ENCODE data around the gene BAX. TPM values are rescaled to one million over a fixed set of nuclear protein-coding genes. Genes with fewer than 3 reads are reported as not detected.

BAX gene
- total RNA-seq: 78.0 and 87.6 TPM in 2 replicates

DNA sequence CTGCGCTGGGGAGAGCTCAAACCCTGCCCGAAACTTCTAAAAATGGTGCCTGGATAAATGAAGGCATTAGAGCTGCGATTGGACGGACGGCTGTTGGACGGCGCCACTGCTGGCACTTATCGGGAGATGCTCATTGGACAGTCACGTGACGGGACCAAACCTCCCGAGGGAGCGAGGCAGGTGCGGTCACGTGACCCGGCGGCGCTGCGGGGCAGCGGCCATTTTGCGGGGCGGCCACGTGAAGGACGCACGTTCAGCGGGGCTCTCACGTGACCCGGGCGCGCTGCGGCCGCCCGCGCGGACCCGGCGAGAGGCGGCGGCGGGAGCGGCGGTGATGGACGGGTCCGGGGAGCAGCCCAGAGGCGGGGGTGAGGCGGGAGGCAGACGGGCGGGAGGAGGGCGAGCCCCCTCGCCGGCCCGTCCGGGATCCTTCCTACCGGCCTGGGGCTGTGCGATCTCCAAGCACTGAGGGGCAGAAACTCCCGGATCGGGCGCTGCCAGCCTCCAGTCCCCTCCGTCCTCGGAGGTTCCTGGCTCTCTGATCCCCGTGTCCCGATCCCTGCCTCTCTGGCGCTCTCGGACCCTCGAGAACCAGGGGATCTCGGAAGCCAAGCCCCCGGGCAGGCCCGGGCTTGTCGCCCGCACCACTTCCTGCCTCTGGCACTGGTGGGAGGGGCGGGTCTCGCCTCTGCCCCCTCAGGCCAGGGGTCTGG lies at the start of gene BAX:
TSS of gene BAX (plus strand) at position 281 of the 713 bp plus-strand sequence. CDS start at position 335, 54 bp downstream.

GRCh38 chr19:48933382-48933932 lies 21.2 kb upstream of the BAX start, which contains the start of gene DHDH:
TSS of gene DHDH (plus strand) at chr19:48933699. CDS start at chr19:48933722, 23 bp downstream.

DNA sequence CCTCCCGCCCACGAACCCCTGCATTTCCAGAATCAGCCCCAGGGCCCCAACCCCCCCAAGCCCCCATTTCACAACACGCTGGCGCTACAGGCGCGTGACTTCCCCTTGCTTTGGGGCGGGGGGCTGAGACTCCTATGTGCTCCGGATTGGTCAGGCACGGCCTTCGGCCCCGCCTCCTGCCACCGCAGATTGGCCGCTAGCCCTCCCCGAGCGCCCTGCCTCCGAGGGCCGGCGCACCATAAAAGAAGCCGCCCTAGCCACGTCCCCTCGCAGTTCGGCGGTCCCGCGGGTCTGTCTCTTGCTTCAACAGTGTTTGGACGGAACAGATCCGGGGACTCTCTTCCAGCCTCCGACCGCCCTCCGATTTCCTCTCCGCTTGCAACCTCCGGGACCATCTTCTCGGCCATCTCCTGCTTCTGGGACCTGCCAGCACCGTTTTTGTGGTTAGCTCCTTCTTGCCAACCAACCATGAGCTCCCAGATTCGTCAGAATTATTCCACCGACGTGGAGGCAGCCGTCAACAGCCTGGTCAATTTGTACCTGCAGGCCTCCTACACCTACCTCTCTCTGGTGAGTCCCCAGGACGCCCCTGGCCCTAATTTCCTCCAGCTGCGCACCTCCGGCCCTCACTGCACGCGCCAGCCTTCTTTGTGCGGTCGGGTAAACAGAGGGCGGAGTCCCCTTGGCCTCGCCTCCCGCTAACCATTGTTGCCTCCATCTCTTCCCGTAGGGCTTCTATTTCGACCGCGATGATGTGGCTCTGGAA lies 10.5 kb downstream of the BAX start, which contains the start of gene FTL:
TSS of gene FTL (plus strand) at position 270 of the 766 bp plus-strand sequence. CDS start at position 469, 199 bp downstream.

DNA sequence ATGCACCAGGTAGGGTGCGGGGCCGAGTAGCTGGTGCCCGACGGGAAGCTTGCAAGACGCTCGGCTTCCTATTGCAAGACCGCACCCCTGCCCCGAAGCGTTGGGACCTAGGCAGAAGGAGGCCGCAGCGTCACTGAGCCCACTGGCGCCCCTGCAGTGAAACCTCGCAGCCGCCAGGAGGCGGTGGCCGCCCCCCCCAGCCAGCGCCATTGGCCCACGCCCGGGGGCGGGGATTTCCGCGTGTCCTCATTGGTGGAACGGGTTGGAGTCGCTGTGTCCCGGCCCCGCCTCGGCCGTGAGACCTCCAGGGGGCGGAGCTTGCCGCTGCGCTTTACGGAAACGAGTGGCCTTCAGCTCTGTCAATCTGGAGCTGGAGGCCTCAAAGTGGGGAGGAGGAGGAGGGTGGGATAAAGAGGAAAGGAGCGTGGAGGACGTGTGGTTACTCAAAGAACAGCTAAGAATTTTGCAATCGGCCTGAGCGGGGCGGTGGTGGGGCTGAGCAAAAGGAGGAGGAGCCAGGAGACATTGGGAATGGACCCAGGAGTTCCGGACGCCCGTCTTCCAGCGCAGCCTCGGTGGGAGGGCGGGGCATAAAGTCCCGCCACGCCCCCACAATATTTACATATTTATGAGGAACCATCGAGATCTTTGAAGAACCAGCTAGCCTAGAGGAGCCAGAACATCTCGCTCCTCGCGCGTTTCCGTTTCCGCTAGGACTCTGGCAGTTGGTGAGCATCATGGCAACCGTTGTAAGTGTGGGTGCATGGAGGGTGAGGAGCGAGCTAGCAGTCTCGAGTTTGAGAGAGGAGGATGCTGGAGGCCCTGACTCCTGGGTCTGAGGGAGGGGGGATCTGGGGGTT lies 38.7 kb downstream of the BAX start, which contains the start of the genes GYS1 and RUVBL2:
TSS of gene GYS1 (minus strand) at position 135 of the 860 bp plus-strand sequence. CDS start 197 bp downstream, outside the sequence.
TSS of gene RUVBL2 (plus strand) at position 713 of the 860 bp plus-strand sequence. CDS start at position 738, 25 bp downstream.

Other genes starting within 250 kb of the BAX start
- 0.62 and 2.3 TPM in 2 replicates for gene MAMSTR, start 235.2 kb upstream of the BAX start, total RNA-seq
- 3.7 and 4.1 TPM in 2 replicates for gene RASIP1, start 214.3 kb upstream of the BAX start, total RNA-seq
- not detected in 2 replicates for gene IZUMO1, start 208.0 kb upstream of the BAX start, total RNA-seq
- 0.06 and 0.29 TPM in 2 replicates for gene FUT1, start 202.2 kb upstream of the BAX start, total RNA-seq
- gene FGF21, start 199.4 kb upstream of the BAX start, total RNA-seq: not detected in 2 replicates
- gene BCAT2, start 143.8 kb upstream of the BAX start, total RNA-seq: 25.1 and 30.3 TPM in 2 replicates
- 3.0 TPM in 1 of 2 replicates, not detected in the other for gene HSD17B14, start 118.4 kb upstream of the BAX start, total RNA-seq
- gene PLEKHA4, start 86.3 kb upstream of the BAX start, total RNA-seq: 47.2 and 48.1 TPM in 2 replicates
- gene PPP1R15A, start 82.5 kb upstream of the BAX start, total RNA-seq: 28.2 and 33.1 TPM in 2 replicates
- not detected in 2 replicates for gene TULP2, start 56.1 kb upstream of the BAX start, total RNA-seq
- 544 and 558 TPM in 2 replicates for gene NUCB1, start 54.6 kb upstream of the BAX start, total RNA-seq
- not detected in 2 replicates for gene DHDH, start 21.2 kb upstream of the BAX start, total RNA-seq
- 7,879 and 9,183 TPM in 2 replicates for gene FTL, start 10.4 kb downstream of the BAX start, total RNA-seq
- gene GYS1, start 38.4 kb downstream of the BAX start, total RNA-seq: 67.8 and 76.5 TPM in 2 replicates
- gene RUVBL2, start 39.0 kb downstream of the BAX start, total RNA-seq: 90.5 and 99.1 TPM in 2 replicates
- not detected in 2 replicates for gene LHB, start 62.2 kb downstream of the BAX start, total RNA-seq
- gene CGB3, start 69.5 kb downstream of the BAX start, total RNA-seq: not detected in 2 replicates
- not detected in 2 replicates for gene CGB2, start 77.0 kb downstream of the BAX start, total RNA-seq
- gene CGB1, start 82.0 kb downstream of the BAX start, total RNA-seq: not detected in 2 replicates
- gene CGB5, start 89.0 kb downstream of the BAX start, total RNA-seq: not detected in 2 replicates
- not detected in 2 replicates for gene CGB8, start 94.2 kb downstream of the BAX start, total RNA-seq
- not detected in 2 replicates for gene CGB7, start 102.9 kb downstream of the BAX start, total RNA-seq
- not detected in 2 replicates for gene NTF4, start 109.9 kb downstream of the BAX start, total RNA-seq
- gene KCNA7, start 117.8 kb downstream of the BAX start, total RNA-seq: not detected in 2 replicates
- gene SNRNP70, start 130.6 kb downstream of the BAX start, total RNA-seq: 107 and 131 TPM in 2 replicates
- gene LIN7B, start 159.5 kb downstream of the BAX start, total RNA-seq: 5.1 and 7.6 TPM in 2 replicates
- 0.25 and 2.7 TPM in 2 replicates for gene C19orf73, start 164.3 kb downstream of the BAX start, total RNA-seq
- 1.9 and 3.9 TPM in 2 replicates for gene PPFIA3, start 164.7 kb downstream of the BAX start, total RNA-seq
- gene HRC, start 200.5 kb downstream of the BAX start, total RNA-seq: not detected in 2 replicates
- 11.8 and 14.5 TPM in 2 replicates for gene TRPM4, start 202.9 kb downstream of the BAX start, total RNA-seq

Data from cardiac ventricle fibroblast (primary cell).